Posterior cingulate gyrus (tissue), 11 donors: ENCODE results near the gene DAPK1.
A peak's percentile ranks its signal among the peaks of the same experiment; 100 is the strongest.

Experiments used
- DNase-seq, 10 donors: peaks; one replicate each; pipeline versions ENCODE4 v3.0.0 to v3.0.0-alpha.2; 2020 to 2021; ENCODE audit warnings: mixed read lengths in 3 of 10
- intact Hi-C: fragments of 100-400 bp; cut with DNase I; formaldehyde crosslinking; loops from one replicate; pipeline ENCODE4 v1.15.1; 2023

The DAPK1 gene

DNA sequence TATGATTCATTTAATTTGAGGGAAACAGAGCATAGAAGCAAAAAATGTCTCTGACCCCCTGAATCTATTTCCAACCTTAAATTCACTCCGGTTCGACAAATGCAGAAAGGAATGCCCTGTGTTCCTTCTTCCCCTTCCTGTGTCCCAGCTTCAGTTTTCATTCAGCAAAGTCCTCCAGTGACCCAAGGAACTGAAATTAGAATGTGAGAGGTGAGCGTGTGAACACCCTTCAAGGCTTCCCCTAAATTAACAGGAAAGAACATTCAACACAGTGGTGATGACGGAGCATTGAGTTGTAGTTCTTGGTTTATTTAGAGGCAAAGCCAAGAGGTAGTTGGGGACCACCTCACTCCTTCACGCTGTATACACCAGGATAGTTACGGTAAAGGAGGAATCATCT, 130.7 kb downstream of the DAPK1 start:
- DNase-seq: no peak
- intact Hi-C loops: no loop called here

DNA sequence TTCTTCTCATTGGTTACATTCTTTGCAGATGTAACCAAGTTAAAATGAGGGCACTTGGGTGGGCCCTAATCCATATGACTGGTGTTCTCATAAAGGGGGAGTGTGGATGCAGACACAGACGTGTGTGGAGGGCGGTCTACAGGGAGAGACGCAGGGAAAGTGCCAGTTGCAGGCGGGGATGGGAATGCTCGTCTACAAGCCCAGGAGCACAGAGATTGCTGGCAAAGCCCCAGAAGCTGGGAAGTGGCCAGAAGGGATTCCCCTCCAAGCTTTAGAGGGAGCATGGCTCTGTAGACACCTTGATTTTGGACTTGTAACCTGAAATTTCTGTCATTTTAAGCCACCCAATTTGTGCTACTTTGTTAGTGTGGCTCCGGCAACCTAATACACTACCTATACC, 131.4 kb downstream of the DAPK1 start:
- intact Hi-C loops: no loop called here
- peak in 1 of 10 donors; percentile 75 for DNase-seq

DNA sequence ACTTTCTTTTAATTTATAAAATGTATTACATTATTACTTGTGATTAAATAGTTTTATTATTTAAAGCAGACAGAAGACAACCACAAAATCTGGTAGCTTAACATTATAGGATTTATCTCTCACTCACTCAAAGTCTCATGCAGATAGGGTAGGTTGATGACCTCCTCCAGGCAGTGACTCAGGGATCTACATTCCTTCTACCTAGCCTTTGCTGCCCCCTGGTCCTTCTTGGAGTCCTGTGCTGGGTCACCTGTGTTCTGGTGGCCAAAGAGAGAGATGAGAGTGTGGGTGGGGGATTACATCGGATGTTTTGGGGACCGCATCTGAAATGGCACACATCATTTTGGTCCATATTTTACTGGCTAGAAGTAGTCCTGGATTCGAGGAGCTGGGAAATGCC, 132.6 kb downstream of the DAPK1 start:
- intact Hi-C loops: no loop called here
- no peak for DNase-seq

DNA sequence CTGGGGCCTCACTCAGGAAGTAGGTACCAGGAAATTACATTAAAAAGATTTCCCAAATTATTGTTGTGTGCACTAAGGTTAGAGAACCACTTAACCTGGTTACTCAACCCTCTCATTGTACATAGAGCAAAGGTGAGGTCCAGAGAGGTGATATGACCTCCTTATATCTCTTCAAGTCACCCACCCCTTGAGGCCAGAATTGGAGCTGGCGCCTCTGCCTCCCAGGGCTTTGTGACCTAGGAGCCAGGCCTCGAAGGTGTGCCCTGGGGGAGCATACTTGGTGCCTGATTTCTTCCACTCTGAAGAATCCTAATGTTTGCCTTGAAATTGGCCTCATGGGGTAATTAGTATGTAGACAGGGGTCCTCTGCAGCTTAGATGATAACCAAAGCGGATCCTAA, 133.2 kb downstream of the DAPK1 start:
- intact Hi-C loops: no loop called here

DNA sequence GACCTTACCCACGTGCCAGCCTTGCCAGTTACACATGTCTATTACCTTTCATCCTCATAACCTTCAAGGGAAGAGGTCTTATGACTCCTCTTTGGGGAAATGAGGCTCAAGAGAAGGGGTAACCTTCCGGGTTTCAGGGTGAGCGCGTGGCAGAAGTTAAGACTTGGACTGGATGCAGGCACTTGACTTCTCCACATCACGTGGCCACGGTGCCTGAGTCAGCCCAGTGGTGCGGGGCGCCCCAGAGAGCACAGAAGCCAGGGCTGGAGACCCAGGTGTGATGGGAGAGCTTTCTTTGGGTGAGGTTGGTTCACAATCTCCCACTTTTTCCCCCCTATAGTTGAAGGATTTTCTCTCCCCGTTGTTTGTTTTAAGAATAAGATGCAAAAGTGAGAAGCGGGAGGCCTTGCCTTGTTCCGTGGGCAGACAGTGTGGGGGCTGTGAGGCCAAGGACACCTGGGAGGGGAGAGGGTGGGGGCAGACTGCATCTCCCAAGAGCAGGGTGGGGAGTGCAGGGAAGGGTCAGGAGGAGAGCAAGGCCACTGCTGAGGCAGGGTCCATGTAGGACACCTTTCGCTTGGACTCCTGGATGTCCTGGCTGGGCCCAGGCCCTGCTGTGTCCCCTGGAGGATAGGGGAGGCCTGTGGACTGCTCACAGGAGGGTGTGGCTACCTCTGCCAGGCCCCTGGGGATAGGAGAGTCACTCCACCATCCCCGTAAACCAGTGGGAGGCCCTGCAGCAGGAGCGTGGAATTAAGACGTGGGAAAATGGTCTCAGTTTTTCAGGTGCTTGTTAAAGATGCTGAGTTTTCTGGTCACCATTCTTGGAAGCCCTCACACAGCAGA, 138.2 kb downstream of the DAPK1 start:
- DNase-seq: no peak
- intact Hi-C loops: no loop called here

More for the DNA sequence above, 133.2 kb downstream of the DAPK1 start:
- no peak for DNase-seq

DNA sequence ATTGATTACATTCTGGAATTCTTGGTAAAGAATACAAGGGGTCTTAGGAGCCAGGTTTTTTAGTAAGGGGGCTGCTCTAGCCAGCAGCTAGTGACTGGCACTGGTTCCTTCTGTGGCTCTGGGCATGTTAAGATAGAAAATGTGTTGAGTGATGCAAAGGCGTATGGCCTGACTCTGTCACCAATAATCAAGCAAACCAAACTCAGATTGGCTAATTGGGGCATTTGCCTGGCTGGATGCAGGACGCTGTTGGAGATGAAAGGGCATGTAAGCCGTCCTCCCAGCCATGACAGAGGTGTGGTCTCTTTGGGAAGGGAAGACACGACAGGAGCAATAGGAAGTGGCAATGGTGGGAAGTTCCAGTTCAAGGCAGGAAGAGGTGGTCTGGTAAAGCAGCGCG, 140.6 kb downstream of the DAPK1 start:
- intact Hi-C loops: no loop called here
- no peak for DNase-seq

DNA sequence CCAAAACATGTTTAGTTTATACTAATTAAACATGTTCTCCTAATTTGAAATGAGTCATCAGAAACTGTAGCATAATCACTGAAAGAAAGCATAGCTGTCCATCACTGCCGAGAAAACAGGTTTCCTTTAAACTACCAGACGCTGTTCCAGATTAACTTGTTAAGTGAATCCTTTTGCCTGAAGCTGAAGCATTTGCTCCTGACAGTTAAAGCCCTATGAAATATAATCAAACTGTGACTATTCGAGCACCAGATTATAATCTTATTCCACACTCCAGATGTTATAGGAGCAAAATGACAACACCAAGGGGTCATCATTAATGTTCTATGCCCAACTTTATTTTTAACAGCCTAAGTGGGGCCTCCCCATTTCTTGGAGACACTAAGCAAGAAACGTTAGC, 142.3 kb downstream of the DAPK1 start:
- no peak for DNase-seq
- intact Hi-C loops: no loop called here

DNA sequence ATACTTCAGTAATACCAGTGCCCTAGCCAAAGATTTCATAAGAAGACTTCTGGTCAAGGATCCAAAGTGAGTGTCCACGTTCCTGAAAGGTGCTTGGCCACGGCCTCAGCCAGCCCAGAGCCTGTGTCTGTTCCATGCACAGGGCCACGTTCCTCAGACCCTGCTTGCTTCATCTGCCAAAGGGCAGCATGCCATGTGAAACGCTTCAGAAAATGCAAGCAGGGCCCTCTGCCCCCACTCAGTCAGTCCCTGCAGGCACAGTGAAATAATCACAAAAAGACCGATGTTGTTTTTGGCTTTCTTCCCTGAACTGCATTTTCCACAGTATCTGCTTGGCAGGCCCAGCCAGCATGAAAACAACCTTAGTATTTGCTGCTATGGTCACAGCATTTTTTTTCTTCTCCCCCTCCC, 142.7 kb downstream of the DAPK1 start:
- DNase-seq: no peak
- intact Hi-C loops: no loop called here

DNA sequence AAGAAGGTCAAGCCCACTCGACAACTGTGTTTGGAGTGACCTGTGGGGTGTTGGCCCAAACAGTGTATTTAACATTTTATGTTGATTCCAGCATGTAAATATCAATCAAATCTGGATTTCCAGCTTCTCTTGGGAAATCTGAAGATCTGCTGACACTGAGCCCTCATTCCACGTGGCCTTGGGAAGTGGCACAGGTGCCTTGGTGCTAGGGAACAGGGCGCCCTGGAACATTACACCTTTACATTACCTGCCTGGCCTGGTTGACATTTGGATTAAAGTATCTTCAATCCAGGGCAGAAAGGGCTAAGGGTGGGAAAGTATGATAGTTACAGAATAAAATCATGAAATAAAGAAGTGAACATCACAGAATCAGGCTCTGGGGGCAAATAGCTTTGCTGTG, 143.4 kb downstream of the DAPK1 start:
- intact Hi-C loops: no loop called here
- DNase-seq: no peak

DNA sequence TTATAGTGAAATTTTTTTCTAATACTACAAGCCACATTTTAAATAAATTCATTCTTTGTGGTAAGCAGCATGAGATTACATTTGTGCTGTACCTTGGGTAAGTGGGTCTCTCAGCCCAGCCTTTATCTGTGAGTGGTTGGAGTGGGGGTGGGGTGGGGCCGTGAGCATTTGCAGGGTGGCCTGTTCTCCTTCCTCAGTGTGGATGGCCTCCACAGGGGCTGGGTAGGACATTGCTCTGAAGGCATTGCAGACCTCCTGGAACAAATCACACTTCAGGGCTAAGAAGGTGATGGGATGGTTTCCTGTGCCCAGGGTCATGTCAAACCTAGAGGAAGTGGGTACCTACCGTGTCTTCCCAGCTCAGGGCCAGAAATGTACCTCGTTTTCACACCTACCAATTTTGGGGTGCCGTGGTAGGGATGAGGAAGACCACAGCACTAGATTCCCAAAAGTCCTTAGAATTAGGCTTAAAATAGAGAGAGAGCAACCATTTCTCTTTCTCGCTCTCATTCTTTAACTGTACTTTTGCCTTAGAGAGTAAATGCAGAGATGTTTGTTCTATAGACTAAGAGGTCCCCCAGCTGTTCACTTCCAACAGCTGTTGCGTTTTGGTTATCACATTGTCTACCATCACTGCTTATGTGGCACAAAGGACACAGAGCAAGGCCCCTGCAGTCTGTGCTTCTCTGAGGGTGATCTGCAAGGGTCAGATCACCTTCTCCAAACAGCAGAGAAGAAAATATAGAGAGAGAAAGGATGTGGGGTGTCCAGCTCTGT, 144.9 kb downstream of the DAPK1 start:
- intact Hi-C loops: no loop called here
- no peak for DNase-seq

DNA sequence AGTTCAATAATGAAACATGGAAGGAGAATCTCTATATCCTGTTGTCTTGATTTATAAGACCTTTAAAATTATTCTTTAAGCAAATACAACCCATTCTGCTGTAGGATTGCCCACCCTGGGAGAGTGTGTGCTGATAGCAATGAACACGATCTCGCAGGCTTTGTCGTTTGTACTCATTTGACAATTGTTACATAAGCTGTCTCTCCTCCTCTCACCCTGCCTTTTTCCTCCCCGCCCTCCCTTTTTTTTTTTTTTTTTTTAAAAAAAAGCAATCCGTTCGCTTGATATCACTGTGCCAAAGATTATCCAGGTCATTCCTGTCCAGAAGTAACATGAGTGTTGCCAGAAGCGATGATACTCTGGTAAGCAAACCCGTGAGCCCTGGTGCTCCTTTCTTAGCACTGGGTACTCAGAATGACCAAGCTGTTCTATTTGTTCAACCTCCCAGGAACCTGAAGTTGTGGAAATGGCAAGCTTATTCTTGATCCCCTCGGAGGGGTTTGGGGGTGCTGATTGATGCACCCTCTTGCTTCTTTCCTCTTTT, 145.5 kb downstream of the DAPK1 start:
- no peak for DNase-seq
- intact Hi-C loops: no loop called here

DNA sequence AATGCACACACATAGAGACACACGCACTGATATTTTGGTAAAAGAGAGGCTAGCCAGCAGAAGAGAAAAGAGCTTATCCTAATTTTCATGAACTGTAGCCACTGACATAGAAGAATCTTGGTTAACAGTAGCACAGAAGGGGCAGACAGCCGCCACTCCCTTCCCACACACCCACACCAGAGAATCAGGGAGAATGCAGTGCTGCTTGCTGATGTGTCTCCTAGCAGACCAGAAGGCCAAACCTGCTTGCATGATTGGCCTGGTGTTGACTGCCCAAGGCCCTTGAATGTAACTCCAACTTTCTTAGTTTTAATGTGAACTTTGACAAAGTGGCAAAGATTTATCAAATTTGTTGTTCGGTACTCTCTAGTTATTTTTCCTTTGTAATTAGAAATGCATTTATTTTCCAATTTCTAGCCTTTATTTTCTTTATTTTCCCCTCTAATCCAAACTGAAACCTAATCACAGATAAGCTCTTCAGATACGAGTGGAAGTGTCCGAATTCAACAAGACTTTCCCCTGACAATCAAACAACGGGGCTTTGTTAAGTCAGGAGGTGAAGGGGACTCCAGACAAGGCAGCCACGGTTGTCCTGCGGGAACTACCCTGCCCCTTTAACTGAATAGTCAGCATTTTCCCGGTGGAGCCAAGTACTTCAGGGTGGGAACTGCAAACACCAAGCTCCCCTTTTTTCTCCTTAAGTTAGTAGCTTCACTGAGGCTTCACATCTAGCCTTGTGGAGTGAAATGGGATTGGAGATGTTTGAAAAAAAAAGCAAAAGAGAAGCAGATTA, 146.3 kb downstream of the DAPK1 start:
- no peak for DNase-seq
- intact Hi-C loops: no loop called here

DNA sequence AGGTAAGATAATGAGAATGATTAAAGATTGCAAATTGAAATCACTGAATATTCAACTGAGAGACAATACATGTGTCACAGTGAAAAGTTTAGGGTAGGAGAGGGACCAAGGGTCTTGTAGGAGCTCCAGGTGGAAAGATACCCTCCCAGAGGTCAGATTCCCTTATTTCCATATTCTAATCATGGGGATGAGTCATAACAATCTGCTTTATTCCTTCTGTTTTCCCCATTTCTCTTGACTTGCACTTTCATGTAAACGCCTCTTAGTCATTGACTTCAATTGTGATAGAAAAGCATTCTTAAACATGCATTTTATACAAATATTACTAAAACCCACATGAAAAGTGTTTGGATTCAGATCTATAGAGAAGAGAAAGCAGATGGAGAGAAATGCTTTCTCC, 147.0 kb downstream of the DAPK1 start:
- no peak for DNase-seq
- intact Hi-C loops: no loop called here

DNA sequence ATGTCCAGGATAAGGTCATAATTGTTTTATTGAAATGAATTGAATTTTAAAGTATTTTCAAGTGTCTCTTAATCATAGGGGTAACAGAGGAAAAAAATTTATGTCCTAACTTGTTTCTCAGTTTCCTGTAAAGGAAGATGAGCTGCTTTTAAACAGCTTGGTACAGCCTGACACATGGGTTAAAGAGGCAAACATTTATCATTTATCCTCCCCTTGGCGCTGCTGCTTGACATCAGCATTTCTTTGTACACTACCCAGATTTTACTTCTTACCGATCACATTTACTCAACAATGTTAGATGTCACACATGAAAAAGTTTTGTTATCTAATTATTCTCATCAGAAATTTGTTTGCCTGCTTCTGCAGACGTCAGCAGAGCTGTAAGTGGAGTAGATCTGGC, 148.9 kb downstream of the DAPK1 start:
- intact Hi-C loops: no loop called here
- no peak for DNase-seq

DNA sequence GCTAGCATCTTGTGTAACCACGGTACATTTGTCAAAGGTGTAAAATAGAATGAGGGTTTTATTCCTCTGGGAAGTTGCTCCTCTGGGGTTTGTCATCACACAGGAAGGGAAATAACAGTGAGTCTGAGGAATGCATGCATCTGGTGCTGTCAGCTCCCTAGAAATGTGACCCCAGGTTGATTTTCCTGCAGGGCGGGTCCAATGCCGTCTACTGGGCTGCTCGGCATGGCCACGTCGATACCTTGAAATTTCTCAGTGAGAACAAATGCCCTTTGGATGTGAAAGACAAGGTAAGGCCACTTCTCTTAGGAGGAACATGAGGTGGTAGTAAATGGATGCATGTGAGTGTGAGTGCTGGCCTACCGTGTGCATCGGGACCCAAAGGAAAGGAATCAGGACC, 149.4 kb downstream of the DAPK1 start:
- DNase-seq: no peak
- intact Hi-C loops: no loop called here

DNA sequence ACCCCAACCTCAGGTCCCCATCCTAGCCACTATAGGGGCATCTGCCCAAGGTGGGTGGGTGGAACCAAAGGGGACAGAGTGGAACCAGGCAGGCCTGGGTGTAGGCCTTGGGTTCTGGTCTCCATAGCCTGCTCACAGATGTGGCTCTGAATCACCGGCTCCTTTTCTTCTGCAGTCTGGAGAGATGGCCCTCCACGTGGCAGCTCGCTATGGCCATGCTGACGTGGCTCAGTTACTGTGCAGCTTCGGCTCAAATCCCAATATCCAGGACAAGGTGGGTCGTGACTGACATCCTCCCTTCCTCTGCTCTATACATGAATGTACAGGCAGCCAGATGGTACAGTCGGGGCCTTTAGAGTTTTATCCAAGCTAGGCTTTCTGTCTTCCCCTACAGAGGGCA, 150.9 kb downstream of the DAPK1 start:
- intact Hi-C loops: no loop called here

DNA sequence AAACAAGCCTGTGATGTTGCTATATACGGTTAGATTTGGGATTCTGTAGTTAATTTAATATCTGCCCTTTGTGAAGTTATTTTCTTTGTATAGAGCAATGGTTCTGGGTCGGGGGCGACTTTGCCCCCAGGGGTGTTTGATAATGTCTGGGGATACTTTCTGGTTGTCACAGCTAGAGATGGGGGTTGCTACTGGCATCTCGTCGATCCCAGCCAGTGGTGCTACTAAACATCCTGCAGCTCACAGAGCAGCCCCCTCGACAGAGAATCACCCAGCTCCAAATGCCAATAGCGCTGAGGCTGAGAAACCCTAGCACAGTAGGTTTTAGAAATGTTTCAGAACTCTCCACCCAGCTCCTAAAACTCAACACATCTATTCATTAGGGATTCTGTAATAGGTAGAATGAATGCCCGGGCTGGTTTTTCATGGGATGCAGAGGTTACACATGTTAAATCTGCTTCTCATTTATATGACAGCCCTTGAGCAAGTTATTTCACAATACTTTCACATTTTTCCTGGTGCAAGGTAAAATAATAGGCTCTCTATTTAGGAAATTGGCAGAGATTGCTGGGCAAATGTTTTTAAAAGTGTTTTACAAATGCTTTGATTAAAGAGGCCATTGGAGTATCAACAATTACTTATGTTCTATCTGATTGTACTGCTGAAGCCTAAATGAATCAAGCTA, 153.1 kb downstream of the DAPK1 start:
- intact Hi-C loops: loop anchor here (10.0 kb wide), 1 partner anchor 146 kb away; no protein-coding TSS in a partner anchor
- DNase-seq: no peak

More for the DNA sequence above, 150.9 kb downstream of the DAPK1 start:
- no peak for DNase-seq

DNA sequence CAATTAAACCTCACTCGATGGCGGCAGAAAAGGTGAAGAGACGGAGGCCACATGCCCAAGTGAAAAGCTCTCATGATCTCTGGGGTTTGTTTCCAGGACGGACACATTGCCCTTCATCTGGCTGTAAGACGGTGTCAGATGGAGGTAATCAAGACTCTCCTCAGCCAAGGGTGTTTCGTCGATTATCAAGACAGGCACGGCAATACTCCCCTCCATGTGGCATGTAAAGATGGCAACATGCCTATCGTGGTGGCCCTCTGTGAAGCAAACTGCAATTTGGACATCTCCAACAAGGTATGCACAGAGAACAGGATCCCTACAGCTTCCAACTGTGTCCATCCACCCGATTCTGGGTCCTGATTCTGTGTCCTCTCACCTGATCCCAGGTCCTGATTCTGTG, 153.8 kb downstream of the DAPK1 start:
- intact Hi-C loops: loop anchor here (10.0 kb wide), 1 partner anchor 147 kb away; no protein-coding TSS in a partner anchor
- DNase-seq: no peak

DNA sequence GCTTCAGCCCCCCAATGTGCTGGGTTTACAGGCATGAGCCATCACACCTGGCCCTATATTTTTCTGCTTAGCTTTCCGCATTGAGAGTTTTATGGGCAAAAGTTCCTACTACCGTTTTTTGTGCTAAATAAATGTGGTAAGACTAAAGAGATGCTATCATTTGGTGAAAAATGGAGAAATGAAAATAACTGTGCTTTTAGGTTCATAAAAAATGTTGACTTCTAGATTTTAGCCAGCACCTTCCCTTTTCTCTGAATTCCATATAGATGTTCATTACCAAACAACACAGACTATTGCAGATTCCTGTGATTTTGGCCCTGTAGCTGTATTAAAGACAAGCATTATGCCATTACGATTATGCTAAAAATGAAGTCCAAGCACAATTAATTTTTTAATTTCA, 156.3 kb downstream of the DAPK1 start:
- intact Hi-C loops: loop anchor here (10.0 kb wide), 1 partner anchor 149 kb away; no protein-coding TSS in a partner anchor

DNA sequence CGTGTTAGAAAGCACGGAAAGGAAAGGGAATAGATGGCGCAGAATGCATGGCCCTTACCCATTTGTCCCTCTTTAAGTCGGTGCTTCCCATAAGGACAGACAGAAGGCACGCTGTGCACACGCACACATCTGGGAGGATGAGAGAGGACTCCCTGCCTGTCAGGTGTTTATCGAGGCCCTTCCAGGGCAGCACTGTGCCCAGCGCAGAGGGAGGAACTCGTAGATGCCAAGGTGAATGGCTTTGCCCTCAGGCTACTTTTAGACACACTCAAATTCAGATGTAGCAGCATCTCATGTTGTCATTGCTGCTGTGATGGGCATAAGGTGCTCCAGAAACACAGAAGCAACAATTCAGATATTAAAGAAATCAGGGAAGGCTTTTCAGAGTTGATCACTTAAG, 158.1 kb downstream of the DAPK1 start:
- intact Hi-C loops: loop anchor here (10.0 kb wide), 1 partner anchor 151 kb away; no protein-coding TSS in a partner anchor
- DNase-seq: no peak

More for the DNA sequence above, 156.3 kb downstream of the DAPK1 start:
- no peak for DNase-seq
